ENCODE measurements around the gene HEXIM2.

GRCh38 chr17:45149037-45149668 is 12.5 kb upstream of the HEXIM2 start:
- peak; percentile 90 for TF ChIP-seq CTCF (IDR thresholded peaks at IDR 0.05)
- TF ChIP-seq, protein P1, sequence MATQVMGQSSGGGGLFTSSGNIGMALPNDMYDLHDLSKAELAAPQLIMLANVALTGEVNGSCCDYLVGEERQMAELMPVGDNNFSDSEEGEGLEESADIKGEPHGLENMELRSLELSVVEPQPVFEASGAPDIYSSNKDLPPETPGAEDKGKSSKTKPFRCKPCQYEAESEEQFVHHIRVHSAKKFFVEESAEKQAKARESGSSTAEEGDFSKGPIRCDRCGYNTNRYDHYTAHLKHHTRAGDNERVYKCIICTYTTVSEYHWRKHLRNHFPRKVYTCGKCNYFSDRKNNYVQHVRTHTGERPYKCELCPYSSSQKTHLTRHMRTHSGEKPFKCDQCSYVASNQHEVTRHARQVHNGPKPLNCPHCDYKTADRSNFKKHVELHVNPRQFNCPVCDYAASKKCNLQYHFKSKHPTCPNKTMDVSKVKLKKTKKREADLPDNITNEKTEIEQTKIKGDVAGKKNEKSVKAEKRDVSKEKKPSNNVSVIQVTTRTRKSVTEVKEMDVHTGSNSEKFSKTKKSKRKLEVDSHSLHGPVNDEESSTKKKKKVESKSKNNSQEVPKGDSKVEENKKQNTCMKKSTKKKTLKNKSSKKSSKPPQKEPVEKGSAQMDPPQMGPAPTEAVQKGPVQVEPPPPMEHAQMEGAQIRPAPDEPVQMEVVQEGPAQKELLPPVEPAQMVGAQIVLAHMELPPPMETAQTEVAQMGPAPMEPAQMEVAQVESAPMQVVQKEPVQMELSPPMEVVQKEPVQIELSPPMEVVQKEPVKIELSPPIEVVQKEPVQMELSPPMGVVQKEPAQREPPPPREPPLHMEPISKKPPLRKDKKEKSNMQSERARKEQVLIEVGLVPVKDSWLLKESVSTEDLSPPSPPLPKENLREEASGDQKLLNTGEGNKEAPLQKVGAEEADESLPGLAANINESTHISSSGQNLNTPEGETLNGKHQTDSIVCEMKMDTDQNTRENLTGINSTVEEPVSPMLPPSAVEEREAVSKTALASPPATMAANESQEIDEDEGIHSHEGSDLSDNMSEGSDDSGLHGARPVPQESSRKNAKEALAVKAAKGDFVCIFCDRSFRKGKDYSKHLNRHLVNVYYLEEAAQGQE (IDR thresholded peaks at IDR 0.05; ENCODE audit: insufficient read depth in 1 of 2, low read depth in 2 of 2, low read length in 1 of 2) = no peak
